Suprapubic skin (tissue), 4 donors: ENCODE measurements around the gene ANKRD60. TPM values are rescaled to one million over a fixed set of nuclear protein-coding genes. Genes with fewer than 3 reads are reported as not detected.
A peak's percentile ranks its signal among the peaks of the same experiment; 100 is the strongest.

ENCODE experiments used
- DNase-seq, 2 donors: peaks; one replicate each; pipeline ENCODE4 v3.0.0-alpha.2; 2019; ENCODE audit warnings: low spot score in 2 of 2
- H3K27ac ChIP-seq: fragments of 200-600 bp; sonication (generic); one replicate; pipeline ENCODE4 v1.5.1; 2019
- H3K27me3 ChIP-seq: fragments of 200-600 bp; sonication (generic); one replicate; pipeline ENCODE4 v1.5.1; 2019
- H3K36me3 ChIP-seq: fragments of 200-600 bp; sonication (generic); one replicate; pipeline ENCODE4 v1.5.1; 2019
- H3K4me1 ChIP-seq: fragments of 200-600 bp; sonication (generic); one replicate; pipeline ENCODE4 v1.5.1; 2019
- H3K4me3 ChIP-seq: fragments of 200-600 bp; sonication (generic); one replicate; pipeline ENCODE4 v1.5.1; 2019; ENCODE audit warnings: mild to moderate bottlenecking
- H3K9me3 ChIP-seq: fragments of 200-600 bp; sonication (generic); one replicate; pipeline ENCODE4 v1.5.1; 2019
- EP300 ChIP-seq: sonication (generic); formaldehyde crosslinking; IDR thresholded peaks from one replicate; pipeline ENCODE4 v1.6.1; 2017; ENCODE audit warnings: antibody characterized with exemption
- POLR2A ChIP-seq, 2 donors: fragments of 450-650 bp; IDR thresholded peaks; one replicate each; pipeline ENCODE4 v1.6.1; 2017; ENCODE audit warnings: antibody characterized with exemption in 2 of 2, mild to moderate bottlenecking in 2 of 2, moderate library complexity in 2 of 2
- POLR2AphosphoS5 ChIP-seq, 3 donors: sonication (generic); formaldehyde crosslinking; IDR thresholded peaks; one replicate each; pipeline ENCODE4 v1.6.1; 2017; ENCODE audit warnings: antibody characterized with exemption in 3 of 3
- WGBS: methylation state at CpG from one replicate; pipeline ENCODE4 v1.1.5; 2018; 5-methylcytosine and 5-hydroxymethylcytosine counted together
- total RNA-seq, 4 donors: library from RNA; depleted of rRNA; stranded (reverse); fragments of >200 nt; gene quantifications; one replicate each; pipeline ENCODE4 v1.1.0, GENCODE V29; 2016
- TF ChIP-seq, protein P1 (sequence below), 2 donors: fragments of 200-600 bp in 1 of 2; fragments of 450-650 bp in 1 of 2; sonication (generic) in 1 of 2; IDR thresholded peaks; one replicate each; pipeline ENCODE4 v1.5.1; 2016 to 2019; ENCODE audit warnings: antibody characterized with exemption in 2 of 2, mild to moderate bottlenecking in 1 of 2, moderate library complexity in 1 of 2

ANKRD60 gene
- total RNA-seq, 4 donors from 2014 or later = not detected

DNA sequence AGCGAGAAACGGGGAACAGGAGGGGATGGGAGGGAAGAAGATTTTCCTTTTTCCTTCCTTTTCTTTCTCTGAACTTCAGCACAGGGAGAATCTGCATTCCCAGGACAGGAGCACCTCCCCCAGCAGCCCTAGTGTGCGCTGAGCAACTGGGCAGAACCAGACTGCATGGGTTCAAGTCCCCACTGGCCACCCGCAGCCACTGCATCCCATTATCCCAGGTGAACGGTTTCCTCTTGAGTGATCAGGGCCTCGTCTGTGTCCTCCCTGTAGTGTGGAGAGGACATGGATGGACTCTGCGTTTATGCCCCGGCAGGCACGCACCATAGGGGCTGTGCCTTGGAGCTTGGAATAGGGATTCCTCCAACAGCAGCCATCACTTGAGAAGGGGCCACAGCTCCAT lies 53.0 kb downstream of the ANKRD60 start:
- no peaks in the 10 kb centered on the region for H3K9me3 ChIP-seq
- 87% methylated on average over 5 of the region's 9 CpGs for WGBS
- H3K4me3 ChIP-seq = no peak overlapping the region
- peak overlapping the region; percentile 84 for H3K27ac ChIP-seq
- H3K36me3 ChIP-seq = no peaks in the 10 kb centered on the region
- TF ChIP-seq, protein P1, sequence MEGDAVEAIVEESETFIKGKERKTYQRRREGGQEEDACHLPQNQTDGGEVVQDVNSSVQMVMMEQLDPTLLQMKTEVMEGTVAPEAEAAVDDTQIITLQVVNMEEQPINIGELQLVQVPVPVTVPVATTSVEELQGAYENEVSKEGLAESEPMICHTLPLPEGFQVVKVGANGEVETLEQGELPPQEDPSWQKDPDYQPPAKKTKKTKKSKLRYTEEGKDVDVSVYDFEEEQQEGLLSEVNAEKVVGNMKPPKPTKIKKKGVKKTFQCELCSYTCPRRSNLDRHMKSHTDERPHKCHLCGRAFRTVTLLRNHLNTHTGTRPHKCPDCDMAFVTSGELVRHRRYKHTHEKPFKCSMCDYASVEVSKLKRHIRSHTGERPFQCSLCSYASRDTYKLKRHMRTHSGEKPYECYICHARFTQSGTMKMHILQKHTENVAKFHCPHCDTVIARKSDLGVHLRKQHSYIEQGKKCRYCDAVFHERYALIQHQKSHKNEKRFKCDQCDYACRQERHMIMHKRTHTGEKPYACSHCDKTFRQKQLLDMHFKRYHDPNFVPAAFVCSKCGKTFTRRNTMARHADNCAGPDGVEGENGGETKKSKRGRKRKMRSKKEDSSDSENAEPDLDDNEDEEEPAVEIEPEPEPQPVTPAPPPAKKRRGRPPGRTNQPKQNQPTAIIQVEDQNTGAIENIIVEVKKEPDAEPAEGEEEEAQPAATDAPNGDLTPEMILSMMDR (IDR thresholded peaks at IDR 0.05) = no peak
- TF ChIP-seq EP300 (no peak), POLR2AphosphoS5 (IDR thresholded peaks at IDR 0.05) (no peak), POLR2A (IDR thresholded peaks at IDR 0.05) (no peak)
- peaks cover 30% of the 10 kb centered on the region for H3K4me1 ChIP-seq
- no peak for DNase-seq
- H3K27me3 ChIP-seq = peaks cover 2% of the 10 kb centered on the region

GRCh38 chr20:58174708-58175280 lies 53.7 kb downstream of the ANKRD60 start:
- DNase-seq = no peak
- Histone ChIP-seq H3K27me3 (peaks cover 2% of the 10 kb centered on the region), H3K4me3 (peak overlapping the region; percentile 20), H3K36me3 (no peaks in the 10 kb centered on the region), H3K4me1 (peaks cover 28% of the 10 kb centered on the region), H3K27ac (peak overlapping the region; percentile 84), H3K9me3 (no peaks in the 10 kb centered on the region)
- TF ChIP-seq, protein P1 (IDR thresholded peaks at IDR 0.05) = no peak
- TF ChIP-seq EP300 = no peak
- no peak for TF ChIP-seq POLR2A (IDR thresholded peaks at IDR 0.05)
- no peak for TF ChIP-seq POLR2AphosphoS5 (IDR thresholded peaks at IDR 0.05)
- WGBS = 55% methylated on average over 10 of the region's 10 CpGs

DNA sequence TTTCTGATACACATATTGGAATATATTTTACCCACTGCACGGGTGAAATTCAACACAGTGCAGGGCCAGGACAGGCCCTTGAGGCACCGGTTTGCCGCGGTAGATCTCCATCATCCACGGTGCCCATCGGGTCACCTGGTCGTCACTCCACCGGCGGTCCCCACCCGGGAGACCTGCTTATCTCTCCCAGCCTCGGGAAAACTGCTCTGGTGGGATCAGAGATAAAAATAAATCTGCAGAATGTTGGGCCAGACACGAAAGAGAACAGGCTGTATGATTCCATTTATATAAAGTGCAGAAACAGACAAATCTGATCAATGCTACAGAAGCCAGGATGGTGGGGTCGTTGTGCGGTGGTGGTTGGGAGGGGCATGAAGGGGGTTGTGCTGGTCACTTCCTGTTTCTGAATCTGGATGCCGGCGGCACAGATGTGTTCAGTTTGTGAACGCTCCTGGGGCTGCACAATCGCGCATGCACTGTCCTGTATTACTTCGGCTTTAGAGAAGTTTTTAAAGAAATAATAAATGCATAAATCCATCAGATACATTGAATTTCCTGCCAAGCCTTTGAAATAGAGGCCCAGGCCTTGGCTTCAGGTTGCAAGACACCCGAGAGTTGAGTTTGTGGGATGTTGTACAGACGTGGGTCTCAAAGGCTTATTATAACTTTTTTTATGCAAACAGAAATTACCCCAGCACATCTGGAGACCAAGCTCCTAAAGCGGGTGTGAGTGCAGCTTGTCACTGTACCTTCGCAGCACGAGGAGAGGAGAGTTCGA lies 54.3 kb downstream of the ANKRD60 start:
- WGBS = 54% methylated on average over 26 of the region's 26 CpGs
- peak overlapping the region; percentile 20 for H3K4me3 ChIP-seq

DNA sequence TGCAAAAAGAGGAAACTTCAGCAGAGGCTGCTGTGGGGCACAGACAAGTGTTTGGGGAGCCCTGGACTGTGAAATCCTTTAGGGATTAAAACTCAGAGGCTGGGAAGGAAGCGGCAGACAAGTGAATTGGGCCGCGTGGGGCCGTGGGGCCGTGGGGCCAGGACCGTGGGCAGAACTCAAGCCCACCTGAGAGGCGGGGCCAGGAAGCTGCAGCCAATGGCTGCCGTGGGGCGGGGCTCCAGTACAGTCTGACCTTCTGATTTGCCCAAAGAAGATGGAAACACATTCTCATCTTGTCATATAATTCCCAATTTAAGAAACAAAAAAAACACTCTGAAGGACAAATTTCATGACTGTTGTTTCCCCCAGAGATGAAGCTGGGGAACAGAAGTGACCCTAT lies 55.4 kb downstream of the ANKRD60 start:
- H3K9me3 ChIP-seq = no peaks in the 10 kb centered on the region
- DNase-seq = no peak
- WGBS = 92% methylated on average over 9 of the region's 9 CpGs
- no peaks in the 10 kb centered on the region for H3K36me3 ChIP-seq
- no peaks in the 10 kb centered on the region for H3K27me3 ChIP-seq
- no peak overlapping the region for H3K4me3 ChIP-seq
- TF ChIP-seq EP300 (no peak), POLR2A (IDR thresholded peaks at IDR 0.05) (no peak), POLR2AphosphoS5 (IDR thresholded peaks at IDR 0.05) (no peak)
- TF ChIP-seq, protein P1 (IDR thresholded peaks at IDR 0.05) = no peak
- H3K27ac ChIP-seq = no peak overlapping the region
- H3K4me1 ChIP-seq = peaks cover 20% of the 10 kb centered on the region

More for the DNA sequence above, 54.3 kb downstream of the ANKRD60 start:
- Histone ChIP-seq H3K27ac (peak overlapping the region; percentile 84), H3K27me3 (peaks cover 2% of the 10 kb centered on the region), H3K36me3 (no peaks in the 10 kb centered on the region), H3K9me3 (no peaks in the 10 kb centered on the region), H3K4me1 (peaks cover 22% of the 10 kb centered on the region)
- DNase-seq = no peak
- TF ChIP-seq EP300 (no peak), POLR2AphosphoS5 (IDR thresholded peaks at IDR 0.05) (no peak), POLR2A (IDR thresholded peaks at IDR 0.05) (no peak)
- TF ChIP-seq, protein P1 (IDR thresholded peaks at IDR 0.05) = no peak

DNA sequence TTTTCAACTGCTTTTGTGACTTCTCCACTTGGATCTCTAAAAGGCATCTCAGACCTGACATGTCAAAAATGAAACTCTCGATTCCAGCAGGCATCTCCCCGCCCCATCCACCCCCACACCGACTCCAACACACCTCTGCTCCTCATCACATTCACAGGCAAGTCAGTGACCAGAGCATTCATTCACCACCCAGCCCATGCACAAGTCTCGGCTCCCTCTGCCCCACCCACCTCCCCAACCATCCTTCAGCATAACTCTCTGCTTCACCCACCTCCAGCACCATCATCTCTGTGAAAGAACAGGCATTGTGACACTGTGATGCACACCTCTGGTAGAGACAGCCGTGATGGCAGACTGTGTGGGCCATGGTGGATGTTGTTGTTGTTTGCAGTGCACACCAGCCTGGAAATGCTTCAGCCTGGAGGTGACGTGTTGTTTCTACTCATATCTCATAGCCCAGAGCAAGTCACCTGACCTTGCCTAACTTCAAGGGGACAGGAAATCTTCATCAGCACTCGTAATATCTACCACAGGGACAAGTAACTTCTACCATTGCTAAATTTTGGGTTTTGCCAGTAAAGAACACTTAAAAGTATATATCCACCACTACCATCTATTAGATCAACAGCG lies 56.5 kb downstream of the ANKRD60 start:
- Histone ChIP-seq H3K27me3 (no peaks in the 10 kb centered on the region), H3K36me3 (no peaks in the 10 kb centered on the region), H3K27ac (no peak overlapping the region), H3K4me3 (no peak overlapping the region), H3K4me1 (peaks cover 20% of the 10 kb centered on the region), H3K9me3 (no peaks in the 10 kb centered on the region)
- DNase-seq = no peak
- TF ChIP-seq POLR2A (IDR thresholded peaks at IDR 0.05) (no peak), EP300 (no peak), POLR2AphosphoS5 (IDR thresholded peaks at IDR 0.05) (no peak)
- TF ChIP-seq, protein P1 (IDR thresholded peaks at IDR 0.05) = no peak
- 85% methylated on average over 8 of the region's 8 CpGs for WGBS
